NCI-H2196 (cell line): ENCODE measurements around the gene BCL2L15.
"Not testable (repeated sequence)": the region's sequence is repeated elsewhere in the genome, so short reads cannot be mapped to it uniquely, and the experiment has no call there.

ENCODE experiments used
- DNase-seq: peaks from one replicate; lab custom pipeline; 2025; ENCODE audit not compliant: unreplicated experiment; lab: John Stamatoyannopoulos, UW

The BCL2L15 gene

DNA sequence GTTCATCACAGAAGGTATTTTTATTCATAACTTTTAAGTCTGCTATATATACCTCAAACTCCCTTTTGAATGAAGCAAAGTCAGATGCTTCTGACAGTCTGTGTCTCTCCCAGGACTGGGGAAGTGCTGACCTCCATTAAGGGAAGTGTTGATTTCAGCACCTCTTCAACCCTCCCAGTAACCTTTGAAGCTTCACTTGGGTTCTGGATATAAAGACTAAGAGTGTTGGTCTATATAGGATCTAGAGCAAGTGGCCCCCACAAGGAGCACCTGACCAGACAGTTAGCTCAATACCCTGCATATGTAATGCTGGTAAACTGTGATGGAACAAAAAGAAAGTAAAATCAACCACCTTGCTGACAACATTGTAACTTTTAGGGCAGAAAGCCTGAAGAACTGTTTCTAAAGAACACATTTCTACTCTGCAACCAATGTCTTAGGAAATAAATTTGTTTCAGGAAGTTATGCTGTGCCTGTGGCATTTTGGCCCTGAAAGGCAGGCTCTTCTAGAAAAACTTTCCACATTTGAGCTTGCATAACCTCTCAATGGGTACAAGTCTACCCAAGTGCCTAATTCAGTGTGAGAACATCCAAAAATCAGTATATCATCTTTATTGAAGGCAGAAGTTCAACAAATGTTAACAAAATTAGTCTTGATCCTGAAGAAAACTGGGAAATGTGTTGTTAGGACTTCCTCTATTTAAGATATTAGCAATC is 15.0 kb downstream of the BCL2L15 start:
- DNase-seq = no peak

DNA sequence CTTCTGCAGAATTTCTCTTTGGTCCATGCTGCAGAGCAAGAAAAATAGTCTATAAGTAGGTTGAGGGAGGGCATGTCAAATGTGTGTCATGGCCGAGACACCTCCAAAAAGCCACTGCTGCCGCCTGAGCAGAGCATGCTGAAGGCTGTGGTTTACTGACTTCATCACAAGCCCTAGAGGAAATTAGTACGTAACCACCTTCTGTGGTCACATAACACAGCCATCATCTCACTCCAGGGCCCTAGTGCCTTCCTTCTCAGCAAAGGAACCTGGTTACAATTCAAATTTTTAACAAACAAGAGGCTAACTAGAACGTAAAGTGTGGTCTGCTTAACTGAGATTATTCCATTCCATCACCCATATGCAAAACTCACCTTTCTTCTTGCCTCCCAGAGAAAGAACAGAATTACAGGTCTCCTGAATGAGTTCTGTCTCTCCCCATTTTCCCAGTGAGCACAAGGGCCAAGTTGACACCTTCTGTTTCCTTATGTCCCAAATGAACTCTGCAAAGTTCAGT is 15.7 kb downstream of the BCL2L15 start, which contains the start of gene PTPN22:
PTPN22 (minus strand) TSS at position 116 of the 517 bp plus-strand sequence.
- DNase-seq = no peak

DNA sequence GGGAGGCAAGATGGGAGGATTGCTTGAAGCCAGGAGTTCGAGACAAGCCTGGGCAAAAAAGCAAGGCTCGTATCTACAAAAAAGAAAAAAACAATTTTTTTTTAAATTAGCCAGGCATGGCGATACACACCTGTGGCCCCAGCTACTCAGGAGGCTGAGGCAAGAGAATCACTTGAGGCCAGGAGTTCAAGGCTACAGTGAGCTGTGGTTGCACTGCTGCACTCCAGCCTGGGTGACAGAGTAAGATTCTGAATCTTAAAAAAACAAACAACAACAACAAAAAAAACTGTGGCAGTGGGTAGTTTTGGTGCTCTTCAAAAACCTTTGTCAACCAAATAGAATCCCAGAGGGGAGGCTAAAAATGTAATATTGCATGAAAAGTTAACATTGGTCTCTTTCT is 16.6 kb downstream of the BCL2L15 start:
- no peak for DNase-seq

DNA sequence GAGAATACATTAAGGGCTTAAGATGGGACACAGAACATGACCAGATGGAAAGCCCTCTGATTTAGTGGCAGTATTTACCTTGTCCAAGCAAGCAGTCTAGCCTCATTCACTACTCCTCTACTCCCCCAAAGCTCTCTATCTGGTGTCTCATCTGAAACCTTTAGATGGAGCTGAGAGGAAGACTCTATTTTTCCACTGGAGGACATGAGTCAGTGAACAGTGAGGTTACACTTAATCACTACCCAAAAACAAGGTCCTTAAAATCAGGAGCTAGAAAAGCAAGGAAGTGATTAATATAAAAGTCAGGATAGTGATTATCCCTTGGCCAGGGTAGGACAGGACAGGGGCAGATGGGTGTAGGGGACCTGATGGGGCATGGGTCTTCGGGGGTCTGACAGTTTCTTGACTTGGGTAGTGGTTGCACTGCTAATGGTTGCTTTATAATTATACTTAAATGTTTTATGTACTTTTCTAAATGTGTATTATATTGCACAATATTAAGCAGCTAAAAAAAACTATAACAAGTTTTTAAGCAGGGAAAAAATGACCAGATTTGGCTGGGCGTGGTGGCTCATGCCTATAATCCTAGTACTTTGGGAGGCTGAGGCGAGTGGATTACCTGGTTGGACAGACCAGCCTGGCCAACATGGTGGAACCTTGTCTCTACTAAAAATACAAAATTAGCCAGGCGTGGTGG is 18.8 kb downstream of the BCL2L15 start:
- no peak for DNase-seq

DNA sequence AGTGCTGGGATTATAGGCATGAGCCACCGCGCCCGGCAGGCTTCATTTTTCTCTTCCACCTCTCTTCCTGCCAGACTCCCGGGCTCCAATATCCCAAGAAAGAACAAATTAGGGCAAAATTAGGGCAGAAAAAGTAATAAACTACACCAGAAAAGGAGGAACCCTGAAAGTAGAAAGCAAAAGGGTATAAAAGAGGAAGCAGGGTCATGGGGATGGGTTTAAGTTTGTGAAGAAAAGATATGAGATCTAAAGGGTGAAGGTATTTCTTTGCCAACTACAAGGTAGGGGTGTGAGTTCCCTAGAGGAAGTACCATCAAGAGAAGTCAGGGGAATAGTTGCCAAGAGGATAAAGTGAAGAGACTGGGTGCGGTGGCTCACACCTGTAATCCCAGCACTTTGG is 25.7 kb downstream of the BCL2L15 start:
- DNase-seq = no peak

DNA sequence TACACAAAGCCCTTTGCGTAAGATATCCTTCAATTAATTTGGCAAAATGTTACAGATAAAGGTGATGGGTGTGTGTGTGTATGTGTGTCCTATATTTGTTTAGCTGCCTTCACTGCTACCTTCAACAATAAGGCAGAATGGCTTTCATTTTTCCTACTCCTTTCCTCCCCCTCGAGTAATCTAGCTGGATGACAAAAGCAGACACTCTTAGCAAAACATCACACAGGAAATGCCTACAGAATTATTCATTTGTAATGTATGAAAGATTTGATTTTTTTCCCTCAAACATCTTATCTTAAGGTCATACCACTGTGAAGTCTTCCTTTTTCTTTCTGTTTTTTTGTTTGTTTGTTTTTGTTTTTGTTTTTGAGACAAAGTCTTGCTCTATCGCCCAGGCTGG is 26.5 kb downstream of the BCL2L15 start:
- DNase-seq = no peak

DNA sequence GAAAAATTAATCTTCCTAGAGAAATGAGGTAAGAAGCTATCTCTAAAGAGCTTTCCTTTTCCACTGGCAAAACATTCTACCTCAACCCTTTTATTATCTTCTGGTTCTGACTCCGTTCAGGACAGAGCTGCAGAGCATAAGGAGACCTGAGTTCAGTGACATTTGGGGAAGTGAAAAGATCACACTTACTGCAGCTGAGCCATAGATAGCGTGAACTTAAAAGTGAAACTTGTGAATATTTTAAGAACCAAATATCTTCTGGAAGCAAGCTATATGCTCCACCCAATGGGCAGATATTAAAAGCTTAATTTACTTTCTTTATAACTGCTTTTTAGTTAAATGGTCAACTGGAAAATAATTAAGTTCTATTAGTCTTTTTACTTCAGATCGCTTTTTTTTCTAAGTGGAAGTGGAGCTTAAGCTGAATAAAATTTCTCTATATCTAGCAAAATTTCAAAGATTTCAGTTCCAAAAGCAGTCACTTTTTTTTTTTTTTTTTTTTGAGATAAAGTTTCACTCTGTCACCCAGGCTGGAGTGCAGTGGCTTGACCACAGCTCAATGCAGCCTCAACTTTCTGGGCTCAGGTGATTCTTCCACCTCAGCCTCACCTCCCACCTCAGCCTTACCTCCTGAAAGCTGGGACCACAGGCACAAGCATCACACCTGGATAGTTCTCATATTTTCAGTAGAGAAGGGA is 27.8 kb downstream of the BCL2L15 start:
- DNase-seq = no peak

DNA sequence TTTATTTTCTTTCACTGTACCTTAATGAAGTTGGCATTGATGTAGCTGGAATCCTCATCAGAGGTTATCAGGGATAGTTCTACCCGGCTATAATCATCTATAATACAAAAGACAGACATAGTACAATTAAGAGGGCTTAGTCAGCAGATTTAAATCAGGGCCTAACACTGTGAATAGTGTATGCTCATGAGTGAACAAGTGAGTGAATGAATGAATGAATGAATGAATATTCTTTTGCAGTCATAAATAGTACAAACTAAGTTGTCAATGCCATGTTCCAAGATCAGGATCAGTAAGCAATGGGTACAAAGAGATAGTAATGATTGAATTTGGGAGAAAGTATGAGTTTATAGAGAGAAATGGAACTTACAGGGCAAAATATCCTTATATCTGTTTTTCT is 28.4 kb downstream of the BCL2L15 start:
- no peak for DNase-seq

DNA sequence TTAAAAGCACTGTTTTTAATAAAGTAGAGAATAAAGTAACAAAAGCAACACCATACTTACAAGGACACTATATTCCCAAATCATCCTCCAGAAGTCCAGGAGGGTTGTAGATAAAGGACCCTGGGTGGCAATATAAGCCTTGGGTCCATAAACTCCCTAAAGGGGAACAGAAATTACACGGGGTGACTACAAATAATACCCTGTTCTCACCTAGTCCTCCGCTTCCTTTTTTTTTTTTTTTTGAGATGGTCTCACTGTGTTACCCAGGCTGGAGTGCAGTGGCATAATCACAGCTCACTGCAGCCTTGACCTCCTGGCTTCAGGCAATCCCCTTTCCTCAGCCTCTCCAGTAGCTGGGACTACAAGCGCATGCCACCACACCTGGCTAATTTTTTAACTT is 29.0 kb downstream of the BCL2L15 start:
- no peak for DNase-seq

DNA sequence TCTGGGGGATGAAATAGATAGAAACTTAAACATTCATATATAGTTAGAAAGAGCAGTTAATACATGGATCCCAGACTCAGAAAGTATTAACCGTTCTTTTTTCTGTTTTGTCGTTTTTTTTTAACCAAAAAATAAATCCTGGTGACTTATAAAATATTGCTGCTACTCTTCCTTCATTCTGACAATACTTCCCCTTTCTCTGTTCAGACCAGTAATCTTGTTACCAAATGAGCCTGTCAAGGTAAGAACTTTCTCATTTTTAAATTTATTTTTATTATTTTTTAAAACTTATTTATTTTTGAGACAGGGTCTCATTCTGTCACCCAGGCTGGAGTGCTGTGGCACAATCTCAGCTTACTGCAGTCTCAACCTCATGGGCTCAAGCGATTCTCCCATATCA is 29.6 kb downstream of the BCL2L15 start:
- no peak for DNase-seq

DNA sequence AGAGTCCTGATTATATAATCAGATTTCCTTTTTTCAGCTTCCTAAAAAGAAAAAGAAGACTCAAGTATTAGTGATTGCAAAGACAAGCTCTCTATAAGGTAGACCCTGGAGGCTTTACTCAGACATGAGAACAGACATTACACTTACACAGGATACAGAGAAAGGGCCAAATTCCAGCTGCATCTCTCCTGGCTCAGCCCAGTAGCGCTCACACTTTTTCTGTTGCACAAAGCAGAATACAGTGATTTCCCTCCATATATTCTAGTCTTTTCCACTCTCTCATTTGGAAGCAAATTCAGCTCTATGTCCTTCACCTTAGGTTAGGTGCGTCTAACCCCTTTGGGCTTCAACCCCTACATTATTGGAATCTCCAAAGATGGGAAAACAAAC is 31.0 kb downstream of the BCL2L15 start:
- DNase-seq = no peak

DNA sequence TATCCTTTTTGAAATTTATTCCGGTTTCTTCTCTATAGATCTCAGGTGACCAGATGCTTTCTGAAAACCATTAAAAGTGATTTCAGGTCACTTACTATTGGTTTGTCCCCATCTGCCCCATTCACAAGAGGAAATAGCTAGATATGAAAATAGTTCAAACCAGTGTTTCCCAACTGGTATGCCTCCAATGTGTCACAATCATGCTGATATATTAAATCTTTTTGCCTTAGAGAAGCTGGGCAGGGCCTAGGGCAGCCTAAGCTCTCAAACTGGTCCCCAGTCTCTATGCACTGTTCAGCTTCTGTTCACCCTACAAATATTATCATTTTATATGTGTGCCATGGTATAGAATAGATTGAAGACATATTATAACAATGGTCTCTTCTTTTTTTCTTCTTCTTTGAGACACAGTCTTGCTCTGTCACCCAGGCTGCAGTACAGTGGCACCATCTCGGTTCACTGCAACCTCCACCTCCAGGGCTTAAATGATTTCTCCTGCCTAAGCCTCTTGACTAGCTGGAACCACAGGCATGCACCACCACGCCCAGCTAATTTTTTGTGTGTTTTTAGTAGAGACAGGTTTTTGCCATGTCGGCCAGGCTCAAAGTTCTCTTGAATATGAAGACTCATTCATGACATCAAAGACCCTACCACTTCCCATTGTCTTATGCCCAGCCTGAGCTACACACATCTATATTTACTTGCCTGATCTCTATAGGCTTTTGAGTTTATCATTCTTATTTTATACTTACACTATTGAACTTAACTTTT is 31.6 kb downstream of the BCL2L15 start:
- no peak for DNase-seq

DNA sequence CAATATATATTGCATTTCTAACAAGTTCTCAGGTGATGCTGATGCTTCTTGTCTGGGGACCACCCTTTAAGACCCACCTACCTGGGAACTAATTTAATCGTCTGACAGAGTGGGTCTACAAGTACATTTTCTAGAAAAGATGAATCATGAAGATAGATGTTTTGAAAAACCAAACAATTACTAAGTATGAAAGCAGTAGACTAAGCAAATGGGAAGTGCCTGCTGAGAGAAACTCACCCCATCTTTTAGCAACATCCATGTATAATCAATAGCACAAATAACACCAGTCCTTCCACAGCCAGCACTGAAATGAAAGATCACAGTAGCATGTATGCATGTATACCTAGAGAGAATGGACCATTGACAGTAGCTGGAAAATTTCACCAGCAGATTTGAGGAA is 33.1 kb downstream of the BCL2L15 start:
- no peak for DNase-seq

DNA sequence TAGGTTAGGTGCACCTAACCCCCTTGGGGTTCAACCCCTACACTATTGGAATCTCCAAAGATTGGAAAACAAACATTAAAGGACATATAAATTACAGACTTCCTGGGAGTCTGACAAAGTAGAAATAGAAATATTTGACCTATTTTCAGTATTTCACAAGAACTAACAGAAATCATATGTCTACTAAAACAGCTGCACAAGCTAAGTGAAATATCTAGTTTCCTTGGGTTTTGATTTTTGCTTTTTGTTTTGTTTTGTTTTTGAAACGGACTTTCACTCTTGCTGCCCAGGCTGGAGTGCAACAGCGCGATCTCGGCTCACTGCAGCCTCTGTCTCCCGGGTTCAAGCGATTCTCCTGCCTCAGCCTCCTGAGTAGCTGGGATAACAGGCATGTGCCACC is 34.7 kb downstream of the BCL2L15 start:
- DNase-seq = not testable (repeated sequence)

DNA sequence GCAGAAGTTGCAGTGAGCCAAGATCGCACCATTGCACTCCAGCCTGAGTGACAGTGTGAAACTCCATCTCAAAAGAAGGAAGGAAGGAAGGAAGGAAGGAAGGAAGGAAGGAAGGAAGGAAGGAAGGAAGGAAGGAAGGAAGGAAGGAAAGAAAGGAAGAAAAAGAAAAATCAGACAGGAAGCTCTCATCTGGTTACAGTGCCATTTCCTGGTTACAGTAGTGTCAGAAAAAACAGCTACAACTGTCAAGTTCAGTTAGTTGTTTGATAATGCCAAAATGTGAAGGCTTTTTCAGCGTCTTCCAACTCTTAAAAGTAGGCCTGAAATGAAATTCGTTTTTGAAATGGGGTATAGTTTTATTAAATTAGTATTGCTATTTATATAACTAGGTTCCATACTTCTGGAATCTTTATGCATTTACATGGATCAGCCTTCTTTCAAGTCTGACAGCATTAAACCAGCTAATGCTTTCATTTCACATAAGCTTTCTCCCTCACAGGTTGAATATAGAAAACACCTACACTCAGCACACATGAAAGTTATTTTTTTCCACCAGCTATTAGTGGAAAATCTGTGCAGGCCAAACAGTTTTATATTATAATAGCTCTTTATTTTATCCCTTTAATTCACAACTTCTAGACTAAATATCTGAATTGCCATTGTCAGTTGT is 37.1 kb downstream of the BCL2L15 start:
- DNase-seq = no peak

DNA sequence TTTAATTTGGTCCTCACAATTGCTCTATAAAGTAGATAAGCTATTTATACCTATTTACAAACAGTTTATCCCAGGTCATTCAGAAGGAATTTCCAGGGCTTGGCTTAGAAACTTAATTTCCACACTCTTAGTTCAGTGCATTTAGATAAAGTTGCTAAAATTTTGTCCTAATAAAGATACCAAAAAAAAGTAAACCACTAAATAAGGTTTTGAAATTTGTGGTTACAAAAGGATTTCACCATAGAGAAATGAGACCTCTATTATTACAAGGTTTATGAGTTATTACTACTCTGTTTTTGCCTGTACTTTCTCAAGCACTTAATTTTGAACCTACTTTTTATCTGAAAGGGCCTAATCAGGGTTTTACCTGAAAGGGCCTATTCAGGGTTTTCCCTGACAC is 38.3 kb downstream of the BCL2L15 start:
- DNase-seq = no peak

DNA sequence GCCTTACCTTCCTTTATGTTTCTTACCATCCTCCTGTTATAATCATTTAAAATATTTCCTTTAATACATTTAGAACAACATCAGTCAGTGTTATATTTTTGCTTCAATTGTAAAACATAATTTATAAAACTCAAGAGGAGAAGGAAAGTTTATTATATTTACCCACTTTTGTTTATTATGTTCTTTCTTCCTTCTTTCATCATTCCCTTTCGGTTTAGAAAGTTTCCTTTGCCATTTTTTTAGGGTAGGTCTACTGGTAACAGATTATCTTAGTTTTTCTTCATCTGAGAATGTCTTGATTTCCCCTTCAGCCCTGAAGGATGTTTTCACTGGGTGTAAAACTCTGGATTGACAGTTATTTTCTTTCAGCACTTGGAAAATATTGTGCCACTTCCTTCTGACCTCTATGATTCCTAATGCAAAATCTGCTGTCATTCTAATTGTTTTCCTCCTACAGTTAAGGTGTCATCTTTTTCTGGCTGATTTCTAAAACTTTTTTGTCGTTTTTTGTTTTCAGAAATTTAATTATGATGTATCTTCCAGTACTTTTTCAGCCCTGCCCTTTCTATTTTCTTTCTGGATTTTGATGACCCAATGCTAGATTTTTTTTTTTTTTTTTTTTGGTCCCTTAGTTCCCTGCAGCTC is 40.9 kb downstream of the BCL2L15 start:
- no peak for DNase-seq

DNA sequence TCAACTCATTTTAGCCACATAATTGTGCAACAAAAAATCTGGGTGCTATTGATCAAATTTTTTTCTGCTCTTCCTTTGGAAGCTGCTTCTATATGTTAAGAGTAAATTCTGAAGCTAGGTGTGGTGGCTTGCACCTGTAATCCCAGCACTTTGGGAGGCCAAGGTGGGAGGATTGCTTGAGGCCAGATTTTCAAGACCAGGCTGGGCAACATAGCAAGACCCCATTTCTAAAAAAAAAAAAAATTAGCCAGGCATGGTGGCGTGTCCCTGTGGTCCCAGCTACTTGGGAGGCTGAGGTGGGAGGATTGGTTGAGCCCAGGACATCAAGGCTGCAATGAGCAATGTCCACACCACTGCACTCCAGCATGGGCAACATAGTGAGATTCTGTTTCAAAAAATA is 50.8 kb downstream of the BCL2L15 start:
- DNase-seq = no peak

DNA sequence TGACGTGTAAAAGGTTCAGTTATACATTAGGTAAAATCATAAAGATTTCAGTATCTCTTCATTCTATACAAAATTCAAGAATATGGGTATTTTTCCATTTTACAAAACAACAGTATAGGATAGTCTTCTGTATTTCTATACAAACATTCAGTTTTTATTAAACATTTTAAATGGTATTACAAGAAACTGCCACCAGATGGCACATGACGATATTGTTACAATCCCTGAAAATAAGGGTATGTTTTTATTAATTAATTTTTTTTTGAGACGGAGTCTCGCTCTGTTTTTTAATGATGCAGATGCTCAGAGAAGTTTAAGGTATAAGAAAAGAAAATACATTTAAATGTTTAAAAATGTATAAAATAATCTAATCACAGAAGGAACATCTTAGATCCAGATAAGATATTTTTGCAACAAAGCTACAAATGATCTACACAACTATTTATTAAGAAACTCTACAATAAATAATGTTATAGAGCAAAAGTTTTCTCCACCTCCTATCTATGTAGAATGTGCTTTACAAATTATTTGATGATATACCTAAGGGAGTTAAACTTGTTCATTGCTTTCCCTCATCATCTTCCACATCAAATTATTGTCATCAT is 51.6 kb downstream of the BCL2L15 start:
- DNase-seq = peak; percentile 54

DNA sequence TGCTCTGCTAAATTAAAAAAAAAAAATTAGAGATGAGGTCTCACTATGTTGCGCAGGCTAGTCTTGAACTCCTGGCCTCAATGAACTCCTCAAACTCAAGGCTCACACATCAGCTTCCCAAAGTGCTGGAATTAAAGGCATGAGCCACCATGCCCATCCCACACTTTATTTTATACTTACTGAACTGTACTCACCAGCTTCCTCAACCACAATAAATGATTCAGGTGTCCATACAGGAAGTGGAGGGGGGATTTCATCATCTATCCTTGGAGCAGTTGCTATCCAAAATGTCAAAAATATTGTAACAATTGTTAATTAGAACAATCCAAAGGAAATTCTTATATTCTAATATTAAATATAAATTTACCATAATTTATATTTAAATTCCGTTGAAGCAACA is 52.7 kb downstream of the BCL2L15 start:
- no peak for DNase-seq
